ENCODE measurements around the gene TPT1.
A peak's percentile ranks its signal among the peaks of the same experiment; 100 is the strongest.

Gene TPT1

DNA sequence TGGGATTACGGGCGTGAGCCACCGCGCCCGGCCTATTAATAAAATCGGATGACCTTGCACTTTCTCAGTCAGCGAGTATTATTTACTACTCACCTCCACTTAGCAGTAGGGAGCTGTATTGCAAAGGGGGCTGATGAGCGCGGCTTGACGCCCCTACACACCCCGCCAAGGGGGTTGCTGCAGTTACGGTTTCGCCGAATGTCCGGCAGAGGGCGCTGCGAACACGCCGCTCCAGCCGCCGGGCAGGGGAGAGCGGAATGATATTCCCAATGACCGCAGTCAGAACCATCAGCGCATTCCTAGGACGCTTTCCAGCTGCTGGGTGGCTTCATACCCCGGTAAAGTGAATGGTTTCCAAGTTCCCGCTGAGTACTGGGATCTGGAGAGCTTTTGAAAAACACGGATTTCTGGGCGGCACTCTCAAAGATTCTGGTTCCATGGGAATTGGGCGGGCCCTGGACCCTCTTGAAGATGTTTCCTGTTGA lies 30.0 kb upstream of the TPT1 start:
- CTCF ChIA-PET: interaction anchor here (0.5 to 2.7 kb wide), 11 partner anchors 17 to 547 kb away, joined by 3 to 23 read pairs (median 3); partner anchors contain the start of genes COG3 and ERICH6B
- H3K4me1 ChIP-seq (ENCODE audit: control insufficient read depth, insufficient read depth, low read length): peaks cover 5% of the 10 kb centered on the region; the same call in 1 of the 2 replicates
- H3K9me3 ChIP-seq (ENCODE audit: control insufficient read depth, insufficient read depth, low read depth, low read length): no peaks in the 10 kb centered on the region
- POLR2A ChIA-PET: interaction anchor here (0.6 kb wide), 1 partner anchor 43 kb away, joined by 3 read pairs; no protein-coding TSS in a partner anchor
- no peak overlapping the region for H3K27ac ChIP-seq (ENCODE audit: extremely low read depth, low read depth, low read length)
- no peak overlapping the region for H3K4me3 ChIP-seq (ENCODE audit: low read depth, low read length)
- H3K36me3 ChIP-seq (ENCODE audit: control insufficient read depth in 2 of 2, insufficient read depth in 1 of 2, low read length in 2 of 2): peaks cover 0 to 3% of the 10 kb centered on the region in 2 experiments; a peak in 1 of 3 replicates
- no peak for TF ChIP-seq ZNF677 (tag by site-specific recombination; IDR thresholded peaks at IDR 0.05)
- TF ChIP-seq ZNF121 (tag by site-specific recombination; IDR thresholded peaks at IDR 0.05): no peak
- TF ChIP-seq ZNF19 (tag by site-specific recombination; IDR thresholded peaks at IDR 0.05; ENCODE audit: low read depth): no peak
- TF ChIP-seq, protein P1, sequence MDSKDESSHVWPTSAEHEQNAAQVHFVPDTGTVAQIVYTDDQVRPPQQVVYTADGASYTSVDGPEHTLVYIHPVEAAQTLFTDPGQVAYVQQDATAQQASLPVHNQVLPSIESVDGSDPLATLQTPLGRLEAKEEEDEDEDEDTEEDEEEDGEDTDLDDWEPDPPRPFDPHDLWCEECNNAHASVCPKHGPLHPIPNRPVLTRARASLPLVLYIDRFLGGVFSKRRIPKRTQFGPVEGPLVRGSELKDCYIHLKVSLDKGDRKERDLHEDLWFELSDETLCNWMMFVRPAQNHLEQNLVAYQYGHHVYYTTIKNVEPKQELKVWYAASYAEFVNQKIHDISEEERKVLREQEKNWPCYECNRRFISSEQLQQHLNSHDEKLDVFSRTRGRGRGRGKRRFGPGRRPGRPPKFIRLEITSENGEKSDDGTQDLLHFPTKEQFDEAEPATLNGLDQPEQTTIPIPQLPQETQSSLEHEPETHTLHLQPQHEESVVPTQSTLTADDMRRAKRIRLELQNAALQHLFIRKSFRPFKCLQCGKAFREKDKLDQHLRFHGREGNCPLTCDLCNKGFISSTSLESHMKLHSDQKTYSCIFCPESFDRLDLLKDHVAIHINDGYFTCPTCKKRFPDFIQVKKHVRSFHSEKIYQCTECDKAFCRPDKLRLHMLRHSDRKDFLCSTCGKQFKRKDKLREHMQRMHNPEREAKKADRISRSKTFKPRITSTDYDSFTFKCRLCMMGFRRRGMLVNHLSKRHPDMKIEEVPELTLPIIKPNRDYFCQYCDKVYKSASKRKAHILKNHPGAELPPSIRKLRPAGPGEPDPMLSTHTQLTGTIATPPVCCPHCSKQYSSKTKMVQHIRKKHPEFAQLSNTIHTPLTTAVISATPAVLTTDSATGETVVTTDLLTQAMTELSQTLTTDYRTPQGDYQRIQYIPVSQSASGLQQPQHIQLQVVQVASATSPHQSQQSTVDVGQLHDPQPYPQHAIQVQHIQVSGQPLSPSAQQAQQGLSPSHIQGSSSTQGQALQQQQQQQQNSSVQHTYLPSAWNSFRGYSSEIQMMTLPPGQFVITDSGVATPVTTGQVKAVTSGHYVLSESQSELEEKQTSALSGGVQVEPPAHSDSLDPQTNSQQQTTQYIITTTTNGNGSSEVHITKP (tag by site-specific recombination; IDR thresholded peaks at IDR 0.05): peak; percentile 44; the same call in 1 of the 2 replicates
- TF ChIP-seq, protein P2, sequence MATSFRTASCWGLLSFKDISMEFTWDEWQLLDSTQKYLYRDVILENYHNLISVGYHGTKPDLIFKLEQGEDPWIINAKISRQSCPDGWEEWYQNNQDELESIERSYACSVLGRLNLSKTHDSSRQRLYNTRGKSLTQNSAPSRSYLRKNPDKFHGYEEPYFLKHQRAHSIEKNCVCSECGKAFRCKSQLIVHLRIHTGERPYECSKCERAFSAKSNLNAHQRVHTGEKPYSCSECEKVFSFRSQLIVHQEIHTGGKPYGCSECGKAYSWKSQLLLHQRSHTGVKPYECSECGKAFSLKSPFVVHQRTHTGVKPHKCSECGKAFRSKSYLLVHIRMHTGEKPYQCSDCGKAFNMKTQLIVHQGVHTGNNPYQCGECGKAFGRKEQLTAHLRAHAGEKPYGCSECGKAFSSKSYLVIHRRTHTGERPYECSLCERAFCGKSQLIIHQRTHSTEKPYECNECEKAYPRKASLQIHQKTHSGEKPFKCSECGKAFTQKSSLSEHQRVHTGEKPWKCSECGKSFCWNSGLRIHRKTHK (tag by site-specific recombination; IDR thresholded peaks at IDR 0.05): no peak
- TF ChIP-seq, protein P3, sequence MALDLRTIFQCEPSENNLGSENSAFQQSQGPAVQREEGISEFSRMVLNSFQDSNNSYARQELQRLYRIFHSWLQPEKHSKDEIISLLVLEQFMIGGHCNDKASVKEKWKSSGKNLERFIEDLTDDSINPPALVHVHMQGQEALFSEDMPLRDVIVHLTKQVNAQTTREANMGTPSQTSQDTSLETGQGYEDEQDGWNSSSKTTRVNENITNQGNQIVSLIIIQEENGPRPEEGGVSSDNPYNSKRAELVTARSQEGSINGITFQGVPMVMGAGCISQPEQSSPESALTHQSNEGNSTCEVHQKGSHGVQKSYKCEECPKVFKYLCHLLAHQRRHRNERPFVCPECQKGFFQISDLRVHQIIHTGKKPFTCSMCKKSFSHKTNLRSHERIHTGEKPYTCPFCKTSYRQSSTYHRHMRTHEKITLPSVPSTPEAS (tag by site-specific recombination; IDR thresholded peaks at IDR 0.05): 0 out of 2 replicates have a peak, but pooled peaks have one; percentile 12
- TF ChIP-seq ZNF621 (tag by site-specific recombination; IDR thresholded peaks at IDR 0.05): no peak
- TF ChIP-seq ZNF2 (tag by site-specific recombination; IDR thresholded peaks at IDR 0.05): peak; percentile 63; the same call in 1 of the 2 replicates
- TF ChIP-seq ZFP37 (tag by site-specific recombination; IDR thresholded peaks at IDR 0.05): 0 out of 2 replicates have a peak, but pooled peaks have one; percentile 64
- no peak for TF ChIP-seq GLI2 (tag by site-specific recombination; IDR thresholded peaks at IDR 0.05; ENCODE audit: borderline replicate concordance, low read depth)
- no peak for TF ChIP-seq ZSCAN16 (tag by site-specific recombination; IDR thresholded peaks at IDR 0.05)
- 0 out of 2 replicates have a peak, but pooled peaks have one; percentile 28 for TF ChIP-seq ZEB2 (tag by site-specific recombination; IDR thresholded peaks at IDR 0.05)
- no peak for TF ChIP-seq SP2 (tag by site-specific recombination; IDR thresholded peaks at IDR 0.05)
- no peak for TF ChIP-seq ZNF350 (tag by site-specific recombination; IDR thresholded peaks at IDR 0.05)
- no peak for TF ChIP-seq ZNF157 (tag by site-specific recombination; IDR thresholded peaks at IDR 0.05)
- no peak for TF ChIP-seq SETDB1 (IDR thresholded peaks at IDR 0.05; ENCODE audit: insufficient read length, low read length)
- TF ChIP-seq ZFP41 (tag by site-specific recombination; IDR thresholded peaks at IDR 0.05; ENCODE audit: borderline replicate concordance): no peak
- no peak for TF ChIP-seq ZNF768 (tag by site-specific recombination; IDR thresholded peaks at IDR 0.05)
- no peak for TF ChIP-seq ZNF341 (tag by site-specific recombination; IDR thresholded peaks at IDR 0.05; ENCODE audit: low read depth)
- TF ChIP-seq, protein P4, sequence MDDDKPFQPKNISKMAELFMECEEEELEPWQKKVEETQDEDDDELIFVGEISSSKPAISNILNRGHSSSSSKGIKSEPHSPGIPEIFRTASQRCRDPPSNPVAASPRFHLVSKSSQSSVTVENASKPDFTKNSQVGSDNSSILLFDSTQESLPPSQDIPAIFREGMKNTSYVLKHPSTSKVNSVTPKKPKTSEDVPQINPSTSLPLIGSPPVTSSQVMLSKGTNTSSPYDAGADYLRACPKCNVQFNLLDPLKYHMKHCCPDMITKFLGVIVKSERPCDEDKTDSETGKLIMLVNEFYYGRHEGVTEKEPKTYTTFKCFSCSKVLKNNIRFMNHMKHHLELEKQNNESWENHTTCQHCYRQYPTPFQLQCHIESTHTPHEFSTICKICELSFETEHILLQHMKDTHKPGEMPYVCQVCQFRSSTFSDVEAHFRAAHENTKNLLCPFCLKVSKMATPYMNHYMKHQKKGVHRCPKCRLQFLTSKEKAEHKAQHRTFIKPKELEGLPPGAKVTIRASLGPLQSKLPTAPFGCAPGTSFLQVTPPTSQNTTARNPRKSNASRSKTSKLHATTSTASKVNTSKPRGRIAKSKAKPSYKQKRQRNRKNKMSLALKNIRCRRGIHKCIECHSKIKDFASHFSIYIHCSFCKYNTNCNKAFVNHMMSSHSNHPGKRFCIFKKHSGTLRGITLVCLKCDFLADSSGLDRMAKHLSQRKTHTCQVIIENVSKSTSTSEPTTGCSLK (tag by site-specific recombination; IDR thresholded peaks at IDR 0.05): no peak
- no peak for TF ChIP-seq ZNF302 (tag by site-specific recombination; IDR thresholded peaks at IDR 0.05; ENCODE audit: low read depth)
- TF ChIP-seq ZNF394 (tag by site-specific recombination; IDR thresholded peaks at IDR 0.05; ENCODE audit: borderline replicate concordance): 0 out of 2 replicates have a peak, but pooled peaks have one; percentile 21
- peak; percentile 80; the same call in 1 of the 2 replicates for TF ChIP-seq ZNF660 (tag by site-specific recombination; IDR thresholded peaks at IDR 0.05)
- no peak for TF ChIP-seq ZNF48 (tag by site-specific recombination; IDR thresholded peaks at IDR 0.05)
- TF ChIP-seq, protein P5, sequence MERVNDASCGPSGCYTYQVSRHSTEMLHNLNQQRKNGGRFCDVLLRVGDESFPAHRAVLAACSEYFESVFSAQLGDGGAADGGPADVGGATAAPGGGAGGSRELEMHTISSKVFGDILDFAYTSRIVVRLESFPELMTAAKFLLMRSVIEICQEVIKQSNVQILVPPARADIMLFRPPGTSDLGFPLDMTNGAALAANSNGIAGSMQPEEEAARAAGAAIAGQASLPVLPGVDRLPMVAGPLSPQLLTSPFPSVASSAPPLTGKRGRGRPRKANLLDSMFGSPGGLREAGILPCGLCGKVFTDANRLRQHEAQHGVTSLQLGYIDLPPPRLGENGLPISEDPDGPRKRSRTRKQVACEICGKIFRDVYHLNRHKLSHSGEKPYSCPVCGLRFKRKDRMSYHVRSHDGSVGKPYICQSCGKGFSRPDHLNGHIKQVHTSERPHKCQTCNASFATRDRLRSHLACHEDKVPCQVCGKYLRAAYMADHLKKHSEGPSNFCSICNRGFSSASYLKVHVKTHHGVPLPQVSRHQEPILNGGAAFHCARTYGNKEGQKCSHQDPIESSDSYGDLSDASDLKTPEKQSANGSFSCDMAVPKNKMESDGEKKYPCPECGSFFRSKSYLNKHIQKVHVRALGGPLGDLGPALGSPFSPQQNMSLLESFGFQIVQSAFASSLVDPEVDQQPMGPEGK (tag by site-specific recombination; IDR thresholded peaks at IDR 0.05): peak; percentile 35; the same call in 1 of the 2 replicates
- TF ChIP-seq IKZF3 (tag by site-specific recombination; IDR thresholded peaks at IDR 0.05): peak; percentile 87
- no peak for TF ChIP-seq BCL11B (tag by site-specific recombination; IDR thresholded peaks at IDR 0.05; ENCODE audit: low read depth)
- TF ChIP-seq ZNF600 (tag by site-specific recombination; IDR thresholded peaks at IDR 0.05): peak; percentile 55; the same call in 1 of the 2 replicates
